22Rv1 (cell line): ENCODE results near the gene CFAP45.

Source experiments
- CTCF ChIP-seq: fragments of 450-650 bp; IDR thresholded peaks from 2 replicates; pipeline ENCODE4 v1.5.1; 2017; ENCODE audit warnings: mild to moderate bottlenecking
- ZFX ChIP-seq: fragments of 450-650 bp; IDR thresholded peaks from 2 replicates; pipeline ENCODE4 v1.6.1; 2017; ENCODE audit warnings: antibody characterized with exemption, borderline replicate concordance

GRCh38 chr1:159861218-159861617 is 38.7 kb downstream of the CFAP45 start:
- TF ChIP-seq CTCF: no peak
- no peak for TF ChIP-seq ZFX
